GM19324 (cell line): ENCODE measurements around the gene RPL27.

Experiments used
- ATAC-seq: cut with Tn5 transposase; IDR thresholded peaks from one replicate; pipeline ENCODE4 v1.9.1; 2021; ENCODE audit warnings: mild to moderate bottlenecking, moderate library complexity; ENCODE audit not compliant: unreplicated experiment, low FRiP score

Gene RPL27

GRCh38 chr17:43043307-43043706 lies 45.1 kb downstream of the RPL27 start:
- ATAC-seq, result no peak

- no peak for ATAC-seq
Observed at GRCh38 chr17:43044024-43044423, 45.8 kb downstream of the RPL27 start.

- no peak for ATAC-seq
Observed at GRCh38 chr17:43051969-43052368, 53.8 kb downstream of the RPL27 start.
